ENCODE data around the gene CRACR2B. TPM values are rescaled to one million over a fixed set of nuclear protein-coding genes. Genes with fewer than 3 reads are reported as not detected.

CRACR2B gene
- polyA plus RNA-seq, 3 donors = 1.0 to 11.0 (median 1.4) TPM

DNA sequence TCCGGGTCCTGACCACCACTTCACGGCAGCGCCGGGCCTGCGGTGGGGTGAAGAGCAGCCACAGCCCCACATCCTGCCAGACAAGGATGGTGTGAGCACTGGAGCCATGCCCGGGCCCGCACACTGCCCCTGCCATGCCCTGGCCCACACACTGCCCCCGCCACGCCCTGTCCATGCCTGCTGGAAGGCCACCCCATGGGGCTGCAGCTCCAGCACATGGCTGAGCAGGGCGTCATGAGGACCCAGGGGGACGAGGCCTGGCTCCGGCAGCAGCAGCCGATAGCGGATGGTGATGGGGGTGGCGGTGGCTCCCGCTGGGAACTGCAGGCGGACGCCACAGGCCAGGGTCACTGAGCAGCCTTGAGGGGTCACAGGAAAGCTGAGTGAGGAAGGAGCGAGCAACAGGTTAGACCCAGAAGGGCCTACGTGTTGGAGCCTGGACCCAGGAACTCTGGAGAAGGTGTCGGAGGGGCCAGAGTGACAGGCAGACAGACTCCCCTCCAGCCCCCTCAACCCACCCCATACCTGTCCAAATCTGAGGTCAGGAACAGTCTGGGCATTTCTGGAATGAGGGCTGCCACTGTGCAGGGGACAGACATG is 25.6 kb upstream of the CRACR2B start:
- Histone ChIP-seq H3K27me3 (ENCODE audit: control insufficient read depth in 2 of 2, insufficient read depth in 2 of 2, low read length in 2 of 2) (no peaks in the 10 kb centered on the region), H3K36me3 (replicated peaks in 1 of 2; ENCODE audit: control insufficient read depth in 1 of 2, insufficient read depth in 2 of 2, low read length in 2 of 2) (peaks cover 14 to 15% of the 10 kb centered on the region in 2 donors), H4K20me1 (ENCODE audit: insufficient read depth, low read length) (peaks cover 11% of the 10 kb centered on the region), H3K27ac (ENCODE audit: low read depth in 1 of 2, low read length in 2 of 2) (no peak overlapping the region), H3K9ac (ENCODE audit: insufficient read depth, low read length, poor library complexity, severe bottlenecking) (no peak overlapping the region), H3K4me3 (replicated peaks in 1 of 3; ENCODE audit: low read depth in 2 of 3, low read length in 3 of 3) (no peak overlapping the region), H3K79me2 (ENCODE audit: insufficient read depth, low read length) (peaks cover 9% of the 10 kb centered on the region), H3K4me1 (ENCODE audit: control insufficient read depth in 1 of 2, insufficient read depth in 2 of 2, low read length in 2 of 2) (peaks cover 25 to 33% of the 10 kb centered on the region in 2 donors), H3K4me2 (replicated peaks; ENCODE audit: extremely low read depth, low read length, poor library complexity, severe bottlenecking) (no peak overlapping the region), H2AFZ (ENCODE audit: insufficient read depth, low read depth, low read length, poor library complexity, severe bottlenecking) (no peak overlapping the region), H3K9me3 (replicated peaks in 1 of 2; ENCODE audit: control insufficient read depth in 1 of 2, insufficient read depth in 1 of 2, low read length in 2 of 2) (no peaks in the 10 kb centered on the region)
- Mint-ChIP-seq H3K9me3 (peaks cover 0 to 3% (median 0%) of the 10 kb centered on the region in 7 donors), H3K4me3 (no peak overlapping the region), H3K27me3 (ENCODE audit: low read depth in 3 of 3) (peaks cover 0 to 5% (median 2%) of the 10 kb centered on the region in 3 donors), H3K27ac (no peak overlapping the region), H3K4me1 (peaks cover 19% of the 10 kb centered on the region), H3K36me3 (peaks cover 3 to 22% of the 10 kb centered on the region in 2 donors)
- 96% methylated on average over 19 of the region's 21 CpGs for WGBS (ENCODE audit: insufficient coverage)
- DNase-seq = no peak
- TF ChIP-seq, protein P1, sequence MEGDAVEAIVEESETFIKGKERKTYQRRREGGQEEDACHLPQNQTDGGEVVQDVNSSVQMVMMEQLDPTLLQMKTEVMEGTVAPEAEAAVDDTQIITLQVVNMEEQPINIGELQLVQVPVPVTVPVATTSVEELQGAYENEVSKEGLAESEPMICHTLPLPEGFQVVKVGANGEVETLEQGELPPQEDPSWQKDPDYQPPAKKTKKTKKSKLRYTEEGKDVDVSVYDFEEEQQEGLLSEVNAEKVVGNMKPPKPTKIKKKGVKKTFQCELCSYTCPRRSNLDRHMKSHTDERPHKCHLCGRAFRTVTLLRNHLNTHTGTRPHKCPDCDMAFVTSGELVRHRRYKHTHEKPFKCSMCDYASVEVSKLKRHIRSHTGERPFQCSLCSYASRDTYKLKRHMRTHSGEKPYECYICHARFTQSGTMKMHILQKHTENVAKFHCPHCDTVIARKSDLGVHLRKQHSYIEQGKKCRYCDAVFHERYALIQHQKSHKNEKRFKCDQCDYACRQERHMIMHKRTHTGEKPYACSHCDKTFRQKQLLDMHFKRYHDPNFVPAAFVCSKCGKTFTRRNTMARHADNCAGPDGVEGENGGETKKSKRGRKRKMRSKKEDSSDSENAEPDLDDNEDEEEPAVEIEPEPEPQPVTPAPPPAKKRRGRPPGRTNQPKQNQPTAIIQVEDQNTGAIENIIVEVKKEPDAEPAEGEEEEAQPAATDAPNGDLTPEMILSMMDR (IDR thresholded peaks at IDR 0.05) = no peak
- intact Hi-C loops (cut with micrococcal nuclease) = no loop called here

DNA sequence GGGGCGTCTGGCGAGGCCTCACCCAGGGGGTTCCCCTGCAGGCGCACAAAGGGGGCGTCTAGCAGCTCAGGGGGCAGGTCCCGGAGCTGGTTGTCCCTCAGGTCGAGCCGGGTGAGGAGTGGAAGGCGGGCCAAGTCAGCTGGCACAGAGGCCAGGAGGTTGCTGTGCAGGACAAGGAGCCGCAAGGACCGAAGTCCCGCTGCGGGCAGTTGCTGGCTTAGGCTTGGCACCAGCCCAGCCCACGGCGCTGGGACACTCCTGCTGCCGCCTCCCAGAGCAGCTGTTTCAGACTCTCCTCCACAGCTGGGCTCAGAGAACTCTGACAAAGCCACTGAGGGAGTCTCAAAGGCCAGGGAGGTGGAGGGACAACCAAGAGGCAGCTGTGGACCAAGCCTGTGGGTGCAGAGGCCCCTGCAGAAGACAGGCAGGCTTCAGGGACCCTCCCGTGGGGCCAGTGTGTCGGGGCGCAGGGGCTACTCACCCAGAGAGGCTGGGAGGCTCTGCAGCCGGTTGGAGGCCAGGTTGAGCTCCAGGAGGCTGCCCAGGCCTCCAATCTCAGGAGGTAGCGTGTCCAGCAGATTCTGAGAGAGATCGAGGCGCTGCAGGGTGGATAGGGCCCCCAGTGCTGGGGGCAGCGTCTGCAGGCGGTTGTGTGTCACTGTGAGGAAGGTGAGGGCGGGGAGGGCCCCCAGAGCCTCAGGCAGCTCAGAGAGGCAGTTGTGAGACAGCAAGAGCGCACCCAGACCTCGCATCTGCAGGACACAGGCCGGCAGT is 24.8 kb upstream of the CRACR2B start:
- Histone ChIP-seq H3K36me3 (replicated peaks in 1 of 2; ENCODE audit: control insufficient read depth in 1 of 2, insufficient read depth in 2 of 2, low read length in 2 of 2) (peaks cover 14 to 15% of the 10 kb centered on the region in 2 donors), H4K20me1 (ENCODE audit: insufficient read depth, low read length) (peaks cover 11% of the 10 kb centered on the region), H3K27me3 (ENCODE audit: control insufficient read depth in 2 of 2, insufficient read depth in 2 of 2, low read length in 2 of 2) (no peaks in the 10 kb centered on the region), H3K79me2 (ENCODE audit: insufficient read depth, low read length) (peaks cover 15% of the 10 kb centered on the region), H3K4me3 (replicated peaks in 1 of 3; ENCODE audit: low read depth in 2 of 3, low read length in 3 of 3) (no peak overlapping the region), H3K27ac (ENCODE audit: low read depth in 1 of 2, low read length in 2 of 2) (no peak overlapping the region), H3K9ac (ENCODE audit: insufficient read depth, low read length, poor library complexity, severe bottlenecking) (no peak overlapping the region), H2AFZ (ENCODE audit: insufficient read depth, low read depth, low read length, poor library complexity, severe bottlenecking) (no peak overlapping the region), H3K4me1 (ENCODE audit: control insufficient read depth in 1 of 2, insufficient read depth in 2 of 2, low read length in 2 of 2) (peaks cover 20 to 27% of the 10 kb centered on the region in 2 donors), H3K9me3 (replicated peaks in 1 of 2; ENCODE audit: control insufficient read depth in 1 of 2, insufficient read depth in 1 of 2, low read length in 2 of 2) (no peaks in the 10 kb centered on the region), H3K4me2 (replicated peaks; ENCODE audit: extremely low read depth, low read length, poor library complexity, severe bottlenecking) (no peak overlapping the region)
- no peak overlapping the region for H3K27ac Mint-ChIP-seq
- TF ChIP-seq, protein P1 (IDR thresholded peaks at IDR 0.05) = no peak
- intact Hi-C loops (cut with micrococcal nuclease) = no loop called here
- 96% methylated on average over 26 of the region's 28 CpGs for WGBS (ENCODE audit: insufficient coverage)
- H3K9me3 Mint-ChIP-seq = peaks cover 0 to 3% (median 0%) of the 10 kb centered on the region in 7 donors
- no peak overlapping the region for H3K4me3 Mint-ChIP-seq
- peaks cover 0 to 5% (median 2%) of the 10 kb centered on the region in 3 donors for H3K27me3 Mint-ChIP-seq (ENCODE audit: low read depth in 3 of 3)
- no peak for DNase-seq
- peaks cover 19% of the 10 kb centered on the region for H3K4me1 Mint-ChIP-seq
- H3K36me3 Mint-ChIP-seq = peaks cover 3 to 22% of the 10 kb centered on the region in 2 donors
